Kidney epithelial cell (primary cell): Measurements from ENCODE around the gene GBP5. TPM values are rescaled to one million over a fixed set of nuclear protein-coding genes. Genes with fewer than 3 reads are reported as not detected.

ENCODE experiments used
- DNase-seq: peaks from one replicate; pipeline ENCODE4 v3.0.0-alpha.2; 2010; ENCODE audit warnings: low read depth
- H3K27me3 ChIP-seq: 2 replicates; pipeline ENCODE4 v1.6.0; 2011; ENCODE audit warnings: low read length; ENCODE audit not compliant: control insufficient read depth, insufficient read depth
- H3K36me3 ChIP-seq: 2 replicates; pipeline ENCODE4 v1.5.1; 2011; ENCODE audit warnings: low read length; ENCODE audit not compliant: control insufficient read depth, insufficient read depth
- H3K4me3 ChIP-seq: 2 replicates; pipeline ENCODE4 v1.5.1; 2011; ENCODE audit warnings: low read depth, mild to moderate bottlenecking, control low read depth, low read length
- total RNA-seq: library from RNA; depleted of rRNA; stranded (reverse); fragments of >200 nt; gene quantifications from 2 replicates; pipeline ENCODE4 v1.2.3, GENCODE V29; 2015
- TF ChIP-seq, protein P1 (sequence below): IDR thresholded peaks from 2 replicates; pipeline ENCODE4 v1.5.1; 2011; ENCODE audit warnings: mild to moderate bottlenecking, moderate library complexity, low read length, control low read depth, inconsistent platforms; ENCODE audit not compliant: insufficient read depth, poor library complexity, severe bottlenecking

Gene GBP5
- total RNA-seq, 1 donor from 2014 or later: 0.33 TPM

DNA sequence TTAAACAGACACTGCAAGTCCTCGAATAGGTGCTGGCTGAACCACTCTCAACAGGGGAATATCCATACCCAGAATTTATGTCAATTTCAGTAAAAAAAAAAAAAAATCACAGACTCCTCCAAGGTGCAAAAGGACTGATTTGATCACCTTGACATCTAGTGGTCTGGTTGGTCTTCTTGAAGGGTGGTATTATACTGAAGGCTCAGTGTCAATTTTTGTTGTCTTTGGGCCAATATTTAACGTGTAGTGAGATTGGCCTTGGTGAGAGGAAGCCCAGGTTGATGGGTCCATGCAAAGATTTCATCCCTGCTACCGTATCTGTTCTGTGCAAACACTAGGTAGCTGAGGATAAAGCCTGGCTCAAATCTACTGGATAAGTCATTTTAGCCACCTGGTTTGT, 4.0 kb upstream of the GBP5 start:
- TF ChIP-seq, protein P1, sequence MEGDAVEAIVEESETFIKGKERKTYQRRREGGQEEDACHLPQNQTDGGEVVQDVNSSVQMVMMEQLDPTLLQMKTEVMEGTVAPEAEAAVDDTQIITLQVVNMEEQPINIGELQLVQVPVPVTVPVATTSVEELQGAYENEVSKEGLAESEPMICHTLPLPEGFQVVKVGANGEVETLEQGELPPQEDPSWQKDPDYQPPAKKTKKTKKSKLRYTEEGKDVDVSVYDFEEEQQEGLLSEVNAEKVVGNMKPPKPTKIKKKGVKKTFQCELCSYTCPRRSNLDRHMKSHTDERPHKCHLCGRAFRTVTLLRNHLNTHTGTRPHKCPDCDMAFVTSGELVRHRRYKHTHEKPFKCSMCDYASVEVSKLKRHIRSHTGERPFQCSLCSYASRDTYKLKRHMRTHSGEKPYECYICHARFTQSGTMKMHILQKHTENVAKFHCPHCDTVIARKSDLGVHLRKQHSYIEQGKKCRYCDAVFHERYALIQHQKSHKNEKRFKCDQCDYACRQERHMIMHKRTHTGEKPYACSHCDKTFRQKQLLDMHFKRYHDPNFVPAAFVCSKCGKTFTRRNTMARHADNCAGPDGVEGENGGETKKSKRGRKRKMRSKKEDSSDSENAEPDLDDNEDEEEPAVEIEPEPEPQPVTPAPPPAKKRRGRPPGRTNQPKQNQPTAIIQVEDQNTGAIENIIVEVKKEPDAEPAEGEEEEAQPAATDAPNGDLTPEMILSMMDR: no peak
- H3K27me3 ChIP-seq: no peaks in the 10 kb centered on the region
- DNase-seq: no peak
- no peak overlapping the region for H3K4me3 ChIP-seq
- H3K36me3 ChIP-seq: no peaks in the 10 kb centered on the region

DNA sequence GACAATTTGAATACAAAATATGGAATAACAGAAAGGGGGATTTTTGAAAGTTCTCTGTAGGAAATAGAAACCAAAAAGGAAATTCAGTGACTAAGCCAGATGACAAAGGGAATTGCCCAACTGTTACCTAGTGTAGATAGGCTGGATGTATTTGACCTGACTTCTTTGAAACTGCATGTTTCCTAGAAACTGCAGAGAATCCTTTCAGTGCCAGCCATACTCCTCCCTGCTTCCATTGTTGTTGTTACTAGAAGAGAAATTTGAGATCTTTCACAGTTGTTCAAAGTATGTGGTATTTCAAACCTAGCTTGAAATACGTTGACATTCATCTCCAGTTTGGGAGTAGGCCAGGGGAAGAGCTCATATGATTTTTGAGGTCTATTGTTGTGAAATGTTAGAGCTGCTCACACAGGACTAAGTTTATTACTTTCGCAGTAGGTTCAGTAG, 1.8 kb upstream of the GBP5 start:
- H3K4me3 ChIP-seq: no peak overlapping the region
- DNase-seq: no peak
- TF ChIP-seq, protein P1: no peak
- H3K36me3 ChIP-seq: no peaks in the 10 kb centered on the region
- H3K27me3 ChIP-seq: no peaks in the 10 kb centered on the region

DNA sequence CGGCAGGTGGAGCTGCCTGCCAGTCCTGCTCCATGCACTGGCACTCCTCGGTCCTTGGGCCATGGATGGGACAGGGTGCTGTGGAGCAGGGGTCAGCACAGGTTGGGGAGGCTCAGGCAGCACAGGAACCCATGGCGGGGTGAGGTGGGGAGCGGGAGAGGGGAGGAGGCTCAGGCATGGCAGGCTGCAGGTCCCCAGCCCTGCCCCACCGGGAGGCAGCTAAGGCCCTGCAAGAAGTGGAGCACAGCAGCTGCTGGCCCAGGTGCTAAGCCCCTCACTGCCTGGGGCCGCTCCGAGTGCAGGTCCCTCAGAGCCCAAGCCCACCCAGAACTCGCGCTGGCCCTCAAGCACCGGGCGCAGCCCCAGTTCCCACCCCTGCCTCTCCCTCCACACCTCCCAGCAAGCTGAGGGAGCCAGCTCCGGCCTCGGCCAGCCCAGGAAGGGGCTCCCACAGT, 691 bp upstream of the GBP5 start:
- no peak for DNase-seq
- Histone ChIP-seq H3K36me3 (no peaks in the 10 kb centered on the region), H3K4me3 (no peak overlapping the region), H3K27me3 (no peaks in the 10 kb centered on the region)
- TF ChIP-seq, protein P1: no peak

DNA sequence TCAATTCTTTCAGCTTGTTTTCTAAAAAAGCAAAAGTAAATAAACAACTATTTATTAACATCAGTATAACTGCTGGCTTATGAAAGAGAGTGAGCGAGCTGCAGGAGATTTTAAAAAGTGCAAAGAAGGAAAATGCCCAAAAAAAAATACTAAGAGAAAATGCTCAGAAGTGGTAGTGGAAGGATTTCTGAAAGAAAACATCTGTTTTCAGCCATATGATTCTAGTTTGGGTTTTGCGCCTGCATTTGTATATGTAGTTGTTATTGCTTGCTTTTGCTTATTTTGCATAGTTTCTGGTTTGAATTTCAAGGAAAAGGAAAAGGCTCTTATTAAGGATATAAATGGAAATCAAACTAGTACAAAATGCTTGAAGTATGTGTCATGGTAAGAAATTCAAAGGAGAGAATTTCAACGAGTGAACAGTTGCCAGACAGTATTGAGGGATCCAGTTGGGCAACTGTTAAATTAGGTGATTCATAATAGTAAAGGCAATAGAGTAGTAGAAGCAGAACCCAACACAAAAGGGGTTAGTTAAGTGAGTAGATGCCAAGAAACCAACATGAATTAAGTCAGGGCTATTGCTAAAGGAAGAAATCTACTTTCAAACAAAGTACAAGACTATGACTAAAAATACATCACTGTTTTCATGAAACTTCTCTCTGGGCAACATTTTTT, 1.2 kb downstream of the GBP5 start:
- TF ChIP-seq, protein P1: no peak
- no peaks in the 10 kb centered on the region for H3K36me3 ChIP-seq
- no peak for DNase-seq
- no peaks in the 10 kb centered on the region for H3K27me3 ChIP-seq
- no peak overlapping the region for H3K4me3 ChIP-seq

DNA sequence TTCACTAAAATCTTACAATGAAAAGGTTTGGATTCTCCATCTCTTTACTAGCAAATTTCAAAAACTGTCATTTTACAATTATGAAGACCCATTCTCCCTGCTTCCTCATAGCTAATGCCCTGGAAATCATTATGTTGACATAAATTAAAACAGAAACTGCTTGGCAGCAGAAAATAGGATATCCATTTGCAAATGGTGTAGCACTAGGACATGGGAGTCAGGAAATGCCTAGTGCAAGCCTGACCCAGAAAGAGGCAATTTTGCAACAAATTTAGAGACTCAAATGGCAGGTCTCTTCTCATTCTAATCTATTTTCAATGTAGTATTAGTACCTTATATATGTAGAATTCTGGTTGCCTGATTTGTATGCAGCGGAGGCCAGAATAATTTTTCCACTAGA, 2.2 kb downstream of the GBP5 start:
- TF ChIP-seq, protein P1: no peak

DNA sequence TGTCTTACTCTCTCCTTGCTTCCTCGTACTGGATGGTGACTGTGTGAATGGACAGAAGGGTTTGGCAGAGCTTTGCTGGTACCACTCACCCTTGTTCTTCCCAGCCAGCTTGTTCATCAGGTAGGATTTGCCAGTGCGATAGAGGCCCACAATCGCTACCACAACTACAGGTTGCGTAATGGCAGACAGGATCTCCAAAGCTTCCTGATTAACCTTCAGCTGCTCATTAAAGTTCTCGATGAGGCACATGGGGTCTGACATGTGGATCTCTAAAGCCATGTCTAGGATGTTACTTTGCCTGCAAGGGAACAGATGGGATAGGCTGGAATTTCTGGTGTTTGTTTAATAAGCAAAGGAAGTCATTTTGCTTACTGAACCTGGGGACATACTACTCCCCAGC, 3.4 kb downstream of the GBP5 start:
- Histone ChIP-seq H3K4me3 (no peak overlapping the region), H3K36me3 (no peaks in the 10 kb centered on the region), H3K27me3 (no peaks in the 10 kb centered on the region)
- no peak for DNase-seq
- TF ChIP-seq, protein P1: no peak

More for the DNA sequence above, 2.2 kb downstream of the GBP5 start:
- H3K27me3 ChIP-seq: no peaks in the 10 kb centered on the region
- H3K4me3 ChIP-seq: no peak overlapping the region
- no peaks in the 10 kb centered on the region for H3K36me3 ChIP-seq
- no peak for DNase-seq
